HUES6 (cell line): ENCODE results near the gene MALRD1.
"Not testable (repeated sequence)": the region's sequence is repeated elsewhere in the genome, so short reads cannot be mapped to it uniquely, and the experiment has no call there.

ENCODE experiments used
- H3K27ac ChIP-seq: 2 replicates; pipeline ENCODE4 v1.7.0; 2013; ENCODE audit warnings: low read depth, mild to moderate bottlenecking, low read length, inconsistent platforms
- H3K27me3 ChIP-seq: 2 replicates; pipeline ENCODE4 v1.6.1; 2013; ENCODE audit warnings: low read length; ENCODE audit not compliant: control insufficient read depth, insufficient read depth
- H3K36me3 ChIP-seq: 2 replicates; pipeline ENCODE4 v1.6.1; 2013; ENCODE audit warnings: low read length; ENCODE audit not compliant: control insufficient read depth, insufficient read depth
- H3K4me1 ChIP-seq: 2 replicates; pipeline ENCODE4 v1.6.1; 2013; ENCODE audit warnings: low read length; ENCODE audit not compliant: control insufficient read depth, insufficient read depth
- H3K4me3 ChIP-seq: 2 replicates; pipeline ENCODE4 v1.5.1; 2013; ENCODE audit warnings: low read depth, low read length
- H3K9ac ChIP-seq: one replicate; pipeline ENCODE4 v1.6.1; 2013; ENCODE audit warnings: mild to moderate bottlenecking, low read length
- H3K9me3 ChIP-seq: 2 replicates; pipeline ENCODE4 v1.6.1; 2013; ENCODE audit warnings: low read depth, low read length; ENCODE audit not compliant: control insufficient read depth, insufficient read depth

The MALRD1 gene

GRCh38 chr10:19505320-19506312 lies 457.0 kb downstream of the MALRD1 start:
- Histone ChIP-seq H3K9ac (no peak overlapping the region), H3K27me3 (no peaks in the 10 kb centered on the region), H3K36me3 (no peaks in the 10 kb centered on the region)

GRCh38 chr10:19510005-19510732 lies 461.6 kb downstream of the MALRD1 start:
- H3K4me3 ChIP-seq, H3K36me3 ChIP-seq, H3K9me3 ChIP-seq, H3K27me3 ChIP-seq: not testable (repeated sequence)
- peak overlapping the region; percentile 75; the same call in 1 of the 2 replicates for H3K27ac ChIP-seq
- peak overlapping the region; percentile 51 for H3K9ac ChIP-seq
- H3K4me1 ChIP-seq, result peaks cover 17% of the 10 kb centered on the region

More at GRCh38 chr10:19505320-19506312, 457.0 kb downstream of the MALRD1 start:
- Histone ChIP-seq H3K4me3 (no peak overlapping the region), H3K4me1 (peaks cover 13% of the 10 kb centered on the region), H3K27ac (no peak overlapping the region), H3K9me3 (peaks cover 2% of the 10 kb centered on the region; the same call in 1 of the 2 replicates)

GRCh38 chr10:19518109-19518508 lies 469.5 kb downstream of the MALRD1 start:
- Histone ChIP-seq H3K9ac (no peak overlapping the region), H3K36me3 (no peaks in the 10 kb centered on the region), H3K4me1 (no peaks in the 10 kb centered on the region), H3K27ac (no peak overlapping the region), H3K9me3 (peaks cover 7% of the 10 kb centered on the region), H3K4me3 (no peak overlapping the region), H3K27me3 (no peaks in the 10 kb centered on the region)

- no peak overlapping the region for H3K9ac ChIP-seq
- H3K27ac ChIP-seq, result no peak overlapping the region
- H3K36me3 ChIP-seq, result no peaks in the 10 kb centered on the region
- H3K9me3 ChIP-seq, result peaks cover 6% of the 10 kb centered on the region; the same call in 1 of the 2 replicates
- no peak overlapping the region for H3K4me3 ChIP-seq
- H3K4me1 ChIP-seq, result no peaks in the 10 kb centered on the region
- H3K27me3 ChIP-seq, result no peaks in the 10 kb centered on the region
Measured at GRCh38 chr10:19518632-19519031, 470.0 kb downstream of the MALRD1 start.

- H3K27ac ChIP-seq, result no peak overlapping the region
- no peak overlapping the region for H3K9ac ChIP-seq
- no peaks in the 10 kb centered on the region for H3K4me1 ChIP-seq
- H3K4me3 ChIP-seq, result no peak overlapping the region
- H3K36me3 ChIP-seq, result no peaks in the 10 kb centered on the region
- no peaks in the 10 kb centered on the region for H3K9me3 ChIP-seq
- no peaks in the 10 kb centered on the region for H3K27me3 ChIP-seq
Measured at GRCh38 chr10:19531324-19531723, 482.7 kb downstream of the MALRD1 start.

- H3K9me3 ChIP-seq, result no peaks in the 10 kb centered on the region
- no peaks in the 10 kb centered on the region for H3K4me1 ChIP-seq
- H3K27ac ChIP-seq, result no peak overlapping the region
- no peaks in the 10 kb centered on the region for H3K27me3 ChIP-seq
- H3K9ac ChIP-seq, result no peak overlapping the region
- no peaks in the 10 kb centered on the region for H3K36me3 ChIP-seq
- H3K4me3 ChIP-seq, result no peak overlapping the region
Measured at GRCh38 chr10:19532411-19532810, 483.8 kb downstream of the MALRD1 start.

- H3K27me3 ChIP-seq, result no peaks in the 10 kb centered on the region
- no peak overlapping the region for H3K4me3 ChIP-seq
- H3K9ac ChIP-seq, result no peak overlapping the region
- no peaks in the 10 kb centered on the region for H3K9me3 ChIP-seq
- H3K4me1 ChIP-seq, result peaks cover 7% of the 10 kb centered on the region; the same call in 1 of the 2 replicates
- no peak overlapping the region for H3K27ac ChIP-seq
- no peaks in the 10 kb centered on the region for H3K36me3 ChIP-seq
Measured at GRCh38 chr10:19541299-19541698, 492.7 kb downstream of the MALRD1 start.

- H3K9ac ChIP-seq, result no peak overlapping the region
- H3K27me3 ChIP-seq, result no peaks in the 10 kb centered on the region
- no peaks in the 10 kb centered on the region for H3K36me3 ChIP-seq
- H3K4me3 ChIP-seq, result no peak overlapping the region
- no peak overlapping the region for H3K27ac ChIP-seq
- H3K4me1 ChIP-seq, result peaks cover 7% of the 10 kb centered on the region; the same call in 1 of the 2 replicates
- H3K9me3 ChIP-seq, result no peaks in the 10 kb centered on the region
Measured at GRCh38 chr10:19546224-19546623, 497.6 kb downstream of the MALRD1 start.

- H3K36me3 ChIP-seq, result no peaks in the 10 kb centered on the region
- no peak overlapping the region for H3K9ac ChIP-seq
- H3K4me1 ChIP-seq, result no peaks in the 10 kb centered on the region
- H3K27ac ChIP-seq, result no peak overlapping the region
- H3K9me3 ChIP-seq, result no peaks in the 10 kb centered on the region
- H3K27me3 ChIP-seq, result no peaks in the 10 kb centered on the region
- H3K4me3 ChIP-seq, result no peak overlapping the region
Measured at GRCh38 chr10:19549503-19549902, 500.9 kb downstream of the MALRD1 start.

GRCh38 chr10:19556666-19557065 lies 508.1 kb downstream of the MALRD1 start:
- no peak overlapping the region for H3K27ac ChIP-seq
- no peaks in the 10 kb centered on the region for H3K36me3 ChIP-seq
- H3K9me3 ChIP-seq, result no peaks in the 10 kb centered on the region
- no peaks in the 10 kb centered on the region for H3K27me3 ChIP-seq
- no peaks in the 10 kb centered on the region for H3K4me1 ChIP-seq
- no peak overlapping the region for H3K4me3 ChIP-seq
- no peak overlapping the region for H3K9ac ChIP-seq

- Histone ChIP-seq H3K27me3 (no peaks in the 10 kb centered on the region), H3K4me3 (no peak overlapping the region), H3K36me3 (no peaks in the 10 kb centered on the region), H3K9me3 (no peaks in the 10 kb centered on the region), H3K27ac (no peak overlapping the region), H3K9ac (no peak overlapping the region), H3K4me1 (no peaks in the 10 kb centered on the region)
Measured at GRCh38 chr10:19561181-19561580, 512.6 kb downstream of the MALRD1 start.
